Measurements from ENCODE around the gene PPP4R4. TPM values are rescaled to one million over a fixed set of nuclear protein-coding genes. Genes with fewer than 3 reads are reported as not detected.

Gene PPP4R4
- total and polyA plus RNA-seq, 9 donors, result 3.0 to 41.0 (median 14.2) TPM

- peak; percentile 78 to 93 (median 90) for DNase-seq
- no peak overlapping the region for H3K4me3 ChIP-seq
- intact Hi-C loops (cut with DNase I), result loop anchor here in 3 of 4 donors (5.0 to 10.0 kb wide), 5 partner anchors 41 to 192 kb away; no protein-coding TSS in a partner anchor
- H3K9me3 ChIP-seq, result no peaks in the 10 kb centered on the region
- WGBS, 3 donors, result 29 to 32% (median 30%) methylated on average over 18 of the region's 18 CpGs
- no peaks in the 10 kb centered on the region for H3K27me3 ChIP-seq
- H3K36me3 ChIP-seq, result no peaks in the 10 kb centered on the region
- no peak for TF ChIP-seq EP300 (IDR thresholded peaks at IDR 0.05)
- TF ChIP-seq POLR2A (IDR thresholded peaks at IDR 0.05), result no peak
- peak; percentile 82 to 91 (median 84) for TF ChIP-seq CTCF (IDR thresholded peaks at IDR 0.05)
- H3K27ac ChIP-seq, result no peak overlapping the region
- H3K4me1 ChIP-seq (ENCODE audit: insufficient read depth), result peaks cover 2% of the 10 kb centered on the region
Measured at GRCh38 chr14:94136575-94137331, 37.4 kb upstream of the PPP4R4 start.

GRCh38 chr14:94138251-94138650, 35.9 kb upstream of the PPP4R4 start:
- peaks cover 2% of the 10 kb centered on the region for H3K4me1 ChIP-seq (ENCODE audit: insufficient read depth)

GRCh38 chr14:94139006-94139405, 35.1 kb upstream of the PPP4R4 start:
- no peak for DNase-seq
- no peak for TF ChIP-seq POLR2A (IDR thresholded peaks at IDR 0.05)
- TF ChIP-seq CTCF (IDR thresholded peaks at IDR 0.05), result no peak
- TF ChIP-seq EP300 (IDR thresholded peaks at IDR 0.05), result no peak
- Histone ChIP-seq H3K36me3 (no peaks in the 10 kb centered on the region), H3K4me1 (ENCODE audit: insufficient read depth) (peaks cover 2% of the 10 kb centered on the region), H3K9me3 (no peaks in the 10 kb centered on the region), H3K4me3 (no peak overlapping the region), H3K27ac (no peak overlapping the region), H3K27me3 (no peaks in the 10 kb centered on the region)
- WGBS, 3 donors, result 71 to 87% (median 84%) methylated on average over 5 of the region's 5 CpGs
- intact Hi-C loops (cut with DNase I), result loop anchor here in 3 of 4 donors (5.0 to 10.0 kb wide), 5 partner anchors 38 to 194 kb away; no protein-coding TSS in a partner anchor

More at GRCh38 chr14:94138251-94138650, 35.9 kb upstream of the PPP4R4 start:
- TF ChIP-seq EP300 (IDR thresholded peaks at IDR 0.05), result no peak
- no peak for TF ChIP-seq POLR2A (IDR thresholded peaks at IDR 0.05)
- TF ChIP-seq CTCF (IDR thresholded peaks at IDR 0.05), result no peak
- no peak for DNase-seq
- H3K27me3 ChIP-seq, result no peaks in the 10 kb centered on the region
- H3K27ac ChIP-seq, result no peak overlapping the region
- no peaks in the 10 kb centered on the region for H3K9me3 ChIP-seq
- H3K36me3 ChIP-seq, result no peaks in the 10 kb centered on the region
- H3K4me3 ChIP-seq, result no peak overlapping the region
- 76 to 89% (median 89%) methylated on average over 9 of the region's 9 CpGs for WGBS, 3 donors
- intact Hi-C loops (cut with DNase I), result loop anchor here in 3 of 4 donors (5.0 to 10.0 kb wide), 5 partner anchors 39 to 193 kb away; no protein-coding TSS in a partner anchor

GRCh38 chr14:94139421-94139820, 34.7 kb upstream of the PPP4R4 start:
- Histone ChIP-seq H3K4me1 (ENCODE audit: insufficient read depth) (peaks cover 2% of the 10 kb centered on the region), H3K27ac (no peak overlapping the region), H3K36me3 (no peaks in the 10 kb centered on the region), H3K9me3 (no peaks in the 10 kb centered on the region), H3K27me3 (no peaks in the 10 kb centered on the region), H3K4me3 (no peak overlapping the region)
- intact Hi-C loops (cut with DNase I), result loop anchor here in 3 of 4 donors (5.0 to 10.0 kb wide), 5 partner anchors 38 to 195 kb away; no protein-coding TSS in a partner anchor
- TF ChIP-seq EP300 (IDR thresholded peaks at IDR 0.05), result no peak
- no peak for TF ChIP-seq CTCF (IDR thresholded peaks at IDR 0.05)
- TF ChIP-seq POLR2A (IDR thresholded peaks at IDR 0.05), result no peak
- WGBS, 3 donors, result 86 to 91% (median 87%) methylated on average over 5 of the region's 5 CpGs
- DNase-seq, result no peak
